A204.1 (cell line): ENCODE data around the gene EEPD1.
"Not testable (repeated sequence)": the region's sequence is repeated elsewhere in the genome, so short reads cannot be mapped to it uniquely, and the experiment has no call there.

Source experiments
- FAIRE-seq: peaks from 2 replicates; lab custom pipeline; 2012; peaks lifted over from hg19 to GRCh38; lab: Jason Lieb, UNC

The EEPD1 gene

DNA sequence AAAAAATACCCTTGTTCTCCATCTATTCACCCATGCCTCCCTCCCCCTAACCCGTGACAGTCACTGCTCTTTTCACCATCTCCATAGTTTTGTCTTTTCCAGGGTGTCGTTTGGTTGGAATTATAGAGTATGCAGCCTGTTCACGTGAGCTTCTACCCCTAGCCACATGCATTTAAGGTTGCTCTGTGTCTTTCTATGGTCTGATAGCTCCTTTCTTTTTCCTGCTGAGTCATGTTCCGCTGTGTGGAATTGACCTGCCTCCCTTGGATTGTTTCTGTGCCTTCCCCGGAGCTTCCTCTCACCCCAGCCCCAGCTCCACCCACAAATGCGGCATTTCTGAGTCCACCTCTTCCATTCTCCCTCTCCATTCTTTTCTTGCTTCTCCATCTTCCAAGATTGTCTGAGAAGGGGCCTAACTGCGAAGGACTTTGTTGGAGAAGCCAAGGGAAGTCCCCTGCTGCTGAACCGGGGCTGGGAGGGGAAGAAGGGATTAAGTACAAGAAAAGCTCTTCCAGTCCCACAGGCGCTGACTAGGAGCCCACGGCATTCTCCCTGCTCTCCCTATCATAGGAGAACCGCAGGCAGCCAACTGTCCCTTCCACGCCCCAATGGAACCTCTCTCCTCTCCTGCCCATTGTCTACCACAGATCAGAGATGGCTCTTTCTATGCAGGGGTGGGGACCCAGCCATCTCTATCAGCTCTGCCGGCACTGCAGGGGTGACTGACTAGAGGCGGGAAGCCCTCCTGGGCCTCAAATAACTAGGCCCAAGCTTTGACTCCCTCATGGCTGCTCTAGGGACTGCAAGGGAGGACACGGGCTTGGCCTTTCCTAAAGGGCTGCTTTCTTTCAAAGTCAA is 149.1 kb downstream of the EEPD1 start:
- FAIRE-seq, result no peak

DNA sequence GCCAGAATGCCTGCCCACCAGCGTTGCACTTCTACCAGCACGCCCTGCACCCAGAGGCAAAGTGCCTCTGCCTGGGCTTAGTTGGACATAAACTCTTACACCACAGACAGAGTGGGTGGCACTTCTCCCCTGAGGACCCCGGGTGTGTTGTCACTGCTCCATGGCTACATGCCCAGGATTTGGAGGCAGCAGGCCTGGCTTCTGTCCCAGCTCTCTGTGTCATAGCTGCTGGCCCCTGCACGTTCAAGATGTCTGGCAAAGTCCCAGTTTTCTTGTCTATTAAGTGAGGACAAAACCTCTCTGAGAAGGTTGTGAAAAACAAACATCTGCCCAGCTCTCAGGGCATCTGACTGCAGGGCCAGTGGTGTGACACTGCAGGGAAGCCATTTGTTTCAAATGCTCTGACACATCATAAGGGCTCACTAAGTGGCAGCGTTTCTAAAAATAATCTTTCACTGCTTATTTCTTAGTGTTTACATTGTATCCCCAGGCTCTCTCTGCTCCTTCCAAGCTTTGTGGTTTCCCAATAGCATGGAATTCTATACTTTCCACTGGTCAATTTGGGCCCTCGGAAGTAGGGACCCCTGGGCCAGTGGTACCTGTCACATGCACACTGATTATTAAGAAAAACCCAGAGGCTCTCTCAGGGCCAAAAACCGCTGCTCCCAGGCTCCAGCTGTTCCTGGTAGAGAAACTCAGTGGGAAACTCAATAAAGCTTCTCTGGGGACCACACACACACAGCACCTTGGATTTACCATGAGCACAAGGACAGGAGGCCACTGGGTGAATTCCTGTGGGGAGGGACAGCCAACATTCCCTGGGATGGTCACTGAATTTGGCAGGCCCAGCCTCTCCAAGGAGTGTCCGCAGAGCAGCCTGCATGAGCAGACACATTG is 150.4 kb downstream of the EEPD1 start:
- no peak for FAIRE-seq

DNA sequence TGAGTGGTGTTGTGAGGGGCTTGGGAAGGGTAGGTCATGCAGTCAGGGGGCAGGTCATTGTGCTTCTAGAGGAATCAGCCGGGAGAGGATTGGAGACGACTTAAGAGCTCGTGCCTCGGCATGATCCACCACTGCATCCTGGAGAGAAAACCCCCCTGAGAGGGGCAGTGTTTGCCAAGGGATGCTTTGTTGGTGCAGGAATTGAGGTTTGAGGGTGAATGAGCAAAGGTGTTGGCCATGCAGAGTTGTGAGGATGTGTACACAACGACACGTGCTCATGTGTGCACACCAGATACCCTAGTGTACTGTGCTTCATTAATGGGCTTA is 151.0 kb downstream of the EEPD1 start:
- no peak for FAIRE-seq

DNA sequence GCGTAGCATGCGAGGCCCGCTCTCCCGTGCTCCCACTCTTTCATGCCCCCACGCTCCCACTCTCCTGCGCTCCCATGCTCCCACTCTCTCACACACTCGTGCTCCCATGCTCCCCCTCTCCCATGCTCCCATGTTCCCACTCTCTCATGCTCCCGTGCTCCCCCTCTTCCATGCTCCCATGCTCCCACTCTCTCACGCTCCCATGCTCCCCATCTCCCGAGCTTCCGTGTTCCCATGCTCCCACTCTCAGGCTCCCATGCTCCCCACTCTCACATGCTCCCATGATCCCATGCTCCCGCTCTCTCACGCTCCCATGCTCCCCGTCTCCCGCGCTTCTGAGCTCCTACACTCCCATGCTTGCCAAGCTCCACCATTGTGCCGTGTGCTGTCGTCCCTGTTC is 152.2 kb downstream of the EEPD1 start:
- FAIRE-seq, result no peak

DNA sequence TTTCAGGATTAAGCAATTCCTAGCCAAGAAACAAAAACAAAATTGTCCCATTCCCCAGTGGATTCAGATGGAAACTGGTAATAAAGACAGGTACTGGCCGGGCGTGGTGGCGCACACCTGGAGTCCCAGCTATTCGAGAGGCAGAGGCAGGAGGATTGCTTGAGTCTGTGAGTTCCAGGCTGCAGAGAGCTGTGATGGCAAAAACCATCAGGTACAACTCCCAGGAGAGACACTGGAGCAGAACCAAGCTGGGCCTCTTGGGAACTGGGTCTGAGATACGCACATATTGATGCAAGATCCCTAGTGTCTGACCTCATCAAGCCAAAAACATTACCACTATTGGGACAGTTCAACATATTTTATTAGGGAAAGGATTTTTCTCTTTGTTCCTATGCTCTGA is 152.6 kb downstream of the EEPD1 start:
- FAIRE-seq, result no peak

DNA sequence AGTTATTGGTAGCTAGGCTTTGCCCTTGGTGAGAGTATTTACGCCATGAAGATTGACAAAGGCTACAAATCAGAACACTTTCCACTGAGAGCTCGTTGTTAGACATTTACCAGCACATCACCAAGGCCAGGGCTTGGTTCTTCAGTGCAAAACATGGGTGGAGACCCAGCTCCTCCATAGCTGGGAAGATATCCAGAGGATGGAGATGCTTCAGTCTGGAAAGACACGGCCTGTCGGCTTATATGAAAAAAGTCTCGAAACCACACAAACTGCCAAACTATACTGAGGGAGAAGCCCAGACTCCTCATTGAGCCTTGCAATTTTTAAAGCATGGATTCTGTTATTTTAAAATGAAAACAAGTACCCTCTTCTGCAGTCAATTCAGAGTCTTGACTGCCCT is 153.2 kb downstream of the EEPD1 start:
- no peak for FAIRE-seq

DNA sequence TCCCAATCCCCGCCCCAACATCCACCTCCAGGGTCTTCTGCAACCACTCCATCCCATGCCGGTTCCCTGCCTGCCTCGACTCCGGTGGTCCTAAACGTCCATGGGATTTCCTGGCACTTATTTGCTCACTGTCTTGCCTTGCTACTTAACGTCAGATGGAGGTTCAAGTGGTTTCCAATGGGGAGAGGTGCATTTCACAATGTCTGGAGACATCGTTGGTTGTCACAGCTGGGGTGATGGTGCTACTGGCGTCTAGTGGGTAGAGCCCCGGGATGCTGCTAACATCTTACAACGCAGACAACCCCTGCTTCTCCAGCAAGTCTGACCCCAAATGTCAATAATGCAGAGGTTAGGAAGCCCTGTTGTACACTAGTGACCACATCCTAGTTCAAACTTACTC is 153.7 kb downstream of the EEPD1 start:
- FAIRE-seq, result no peak

DNA sequence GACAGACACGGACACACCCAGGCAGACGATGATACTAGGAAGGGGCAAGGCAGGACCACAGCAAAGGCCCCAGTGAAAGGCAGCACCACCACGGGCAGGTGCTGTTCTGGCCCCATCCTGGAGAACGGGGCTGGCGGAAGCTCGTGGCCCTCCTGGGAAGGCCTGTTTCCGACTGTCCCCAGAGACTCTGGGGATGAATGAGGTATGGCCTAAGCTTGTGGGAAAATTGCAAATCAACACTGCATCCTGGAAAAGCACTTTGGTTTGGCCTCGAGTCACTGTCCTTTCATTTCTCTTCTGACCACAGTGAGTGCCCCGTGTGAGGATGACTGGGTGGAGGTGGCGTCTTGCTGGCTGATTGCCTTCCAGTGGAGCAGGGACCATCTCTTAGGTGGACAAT is 155.0 kb downstream of the EEPD1 start:
- FAIRE-seq, result no peak

DNA sequence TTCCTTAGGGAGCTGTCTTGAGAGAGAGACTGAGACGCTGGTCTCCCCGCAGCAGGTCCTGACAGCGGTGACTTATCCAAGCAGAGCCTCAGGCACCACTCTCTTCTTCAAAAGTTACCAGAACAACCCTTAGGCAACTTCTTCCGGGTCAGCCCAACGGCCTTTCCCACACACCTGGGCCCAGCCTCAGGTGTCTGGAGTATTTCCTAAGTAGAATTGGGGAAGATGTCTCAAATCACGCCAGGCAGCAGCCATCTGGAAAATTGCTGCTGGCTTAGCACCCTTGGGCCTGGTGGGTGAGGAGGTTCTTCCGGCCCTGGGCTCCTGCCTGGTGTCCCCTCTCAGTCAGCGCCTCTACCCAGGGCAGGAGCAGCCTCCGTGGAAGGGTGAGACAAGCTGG is 156.2 kb downstream of the EEPD1 start:
- no peak for FAIRE-seq

DNA sequence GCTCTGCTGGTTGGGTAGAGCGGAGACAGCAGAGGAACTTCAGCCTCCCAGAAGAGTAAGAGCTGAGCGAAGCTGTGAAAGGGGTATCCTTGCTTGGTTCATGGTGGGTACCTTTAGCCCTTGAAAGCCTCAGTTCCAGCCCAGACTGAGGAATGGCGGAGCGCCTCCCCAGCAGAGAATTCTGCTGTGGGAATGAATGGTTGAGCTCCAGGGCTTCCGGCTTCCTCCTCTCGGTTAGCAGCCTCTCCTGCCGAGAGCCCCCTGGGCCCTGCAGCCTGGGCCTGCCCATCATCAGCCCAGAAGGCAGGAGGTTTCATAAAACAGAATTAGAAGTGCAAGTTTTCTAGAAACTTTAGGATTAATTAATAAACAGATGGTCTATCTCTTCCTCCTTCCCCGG is 156.7 kb downstream of the EEPD1 start:
- no peak for FAIRE-seq

DNA sequence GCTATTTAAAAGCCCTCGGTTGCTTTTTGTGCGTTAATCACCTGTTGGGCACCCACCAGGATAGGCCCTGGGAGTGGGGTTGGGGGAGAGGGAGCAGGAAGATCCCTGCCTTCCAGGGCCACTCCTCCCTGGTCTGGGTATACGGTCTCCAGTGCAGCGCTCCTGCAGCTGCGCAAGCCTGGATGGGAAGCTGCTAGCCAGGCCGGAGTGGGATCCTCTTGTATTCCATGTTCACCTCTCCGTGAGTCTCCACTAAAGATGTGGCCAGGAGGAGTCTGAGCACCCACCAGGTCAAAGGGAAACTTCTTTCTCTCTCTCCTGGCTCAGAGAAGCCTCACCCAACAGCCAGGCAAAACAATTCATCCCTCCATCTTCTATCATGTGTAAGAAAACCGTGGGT is 157.8 kb downstream of the EEPD1 start:
- FAIRE-seq, result no peak

DNA sequence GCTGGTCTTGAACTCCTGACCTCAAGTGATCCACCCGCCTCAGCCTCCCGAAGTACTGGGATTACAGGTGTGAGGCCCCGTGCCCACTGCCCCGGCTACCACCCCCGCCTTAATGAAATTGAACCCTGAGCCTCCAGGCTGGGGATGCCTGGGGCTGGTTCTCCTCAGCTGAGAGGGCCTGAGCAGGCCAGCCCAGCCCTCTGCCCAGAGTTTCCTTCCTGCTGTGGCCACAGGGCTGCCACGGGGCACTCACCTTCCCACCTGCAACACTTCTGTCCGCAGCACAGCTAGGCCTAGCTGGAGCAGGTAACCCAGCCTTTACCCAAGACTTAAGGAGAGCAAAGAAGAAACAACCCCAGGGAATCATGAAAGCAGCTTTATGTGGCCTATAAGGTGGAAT is 158.5 kb downstream of the EEPD1 start:
- FAIRE-seq, result no peak

DNA sequence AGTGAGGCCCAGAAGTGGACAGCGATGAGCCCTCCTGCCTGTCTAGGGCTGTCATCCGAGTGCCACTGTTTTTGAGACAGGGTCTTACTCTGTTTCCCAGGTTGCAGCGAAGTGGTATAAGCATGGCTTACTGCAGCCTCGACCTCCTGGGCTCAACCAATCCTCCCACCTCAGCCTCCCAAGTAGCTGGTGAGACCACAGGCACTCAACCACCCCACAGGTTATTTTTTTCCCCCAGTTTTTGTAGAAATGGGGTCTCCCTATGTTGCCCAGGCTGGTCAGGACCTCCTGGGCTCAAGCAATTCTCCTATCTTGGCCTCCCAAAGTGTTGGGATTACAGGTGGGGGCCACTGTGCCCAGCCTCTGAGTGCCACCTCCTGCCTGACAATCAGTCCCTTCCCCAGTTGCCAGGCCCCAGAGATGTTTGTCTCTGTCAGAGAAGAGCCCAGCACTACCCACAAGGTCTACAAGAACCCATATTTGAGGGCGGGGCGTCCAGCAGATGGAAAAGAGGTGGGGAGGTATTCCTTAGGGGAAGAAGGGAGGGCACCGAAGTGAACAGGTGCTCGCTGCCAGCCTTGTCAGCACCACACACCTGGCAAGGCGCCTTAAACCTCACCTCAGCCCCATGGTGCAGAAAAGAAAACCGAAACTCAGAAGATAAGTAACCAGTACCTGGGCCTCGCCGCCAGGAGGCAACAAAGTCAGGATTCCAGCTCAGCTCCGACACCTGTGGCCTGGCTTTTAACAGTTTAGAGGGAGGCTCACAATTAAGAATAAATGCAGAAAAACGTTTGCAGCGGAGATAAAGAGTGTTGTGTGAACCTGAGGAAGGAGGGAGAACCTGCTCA is 159.2 kb downstream of the EEPD1 start:
- FAIRE-seq, result no peak

DNA sequence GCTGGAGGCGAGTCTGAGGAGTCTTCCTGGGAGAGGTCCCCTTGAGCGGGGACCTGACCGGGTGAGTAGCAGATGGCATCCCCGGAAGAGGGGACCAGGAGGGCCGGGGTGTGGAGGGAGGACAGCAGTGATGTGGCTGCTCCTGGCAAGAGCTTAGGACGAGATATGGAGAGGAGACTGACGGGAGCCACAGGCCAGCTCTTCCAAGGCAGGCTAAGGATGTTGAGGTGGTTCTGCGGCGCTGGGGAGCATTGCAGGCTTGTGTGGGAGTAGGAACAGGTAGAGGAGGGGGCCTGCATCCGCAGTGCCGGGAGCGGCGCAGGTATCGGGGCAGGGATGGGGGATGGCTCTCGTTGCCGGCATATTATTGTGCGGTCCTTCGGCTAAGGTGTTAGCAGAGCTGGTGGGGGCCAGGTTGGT is 159.9 kb downstream of the EEPD1 start:
- FAIRE-seq, result no peak

DNA sequence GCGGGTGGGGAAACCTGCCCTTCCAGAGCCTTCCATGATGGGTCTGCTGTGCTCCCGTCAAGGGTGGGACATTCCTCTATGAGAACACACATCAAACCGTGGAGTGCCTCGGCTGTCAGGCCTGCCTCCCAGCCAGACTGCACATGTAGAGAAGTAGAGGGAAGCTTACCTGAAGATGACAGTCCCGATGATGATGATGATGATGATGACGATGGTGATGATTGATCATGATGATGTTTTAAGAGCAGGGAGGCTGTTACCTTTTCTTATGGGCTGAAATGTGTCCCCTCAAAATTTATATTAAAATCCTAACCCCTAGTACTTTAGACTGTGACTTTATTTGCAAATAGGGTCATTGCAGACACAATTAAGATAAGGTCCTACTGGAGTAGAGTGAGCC is 160.6 kb downstream of the EEPD1 start:
- FAIRE-seq, result no peak

DNA sequence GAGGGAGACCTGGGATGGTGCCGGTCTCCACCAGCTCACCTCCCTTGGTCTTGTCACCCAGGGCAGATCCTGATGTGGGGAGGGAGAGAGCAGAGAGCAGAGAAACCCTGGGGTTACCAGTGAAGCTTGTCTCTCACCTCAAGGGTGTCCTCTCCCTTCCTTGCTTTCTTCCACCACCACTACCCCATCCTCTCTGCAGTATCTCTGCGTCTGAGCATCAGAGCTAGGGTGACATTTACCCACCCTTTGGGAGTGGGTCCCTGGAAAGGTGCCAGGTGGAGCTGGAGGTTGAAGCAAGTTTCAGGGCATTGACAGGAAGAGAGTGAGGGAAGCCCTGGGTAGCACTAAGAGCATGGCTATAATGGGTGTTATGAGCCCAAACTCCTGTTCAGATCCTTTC is 161.4 kb downstream of the EEPD1 start:
- FAIRE-seq, result no peak

DNA sequence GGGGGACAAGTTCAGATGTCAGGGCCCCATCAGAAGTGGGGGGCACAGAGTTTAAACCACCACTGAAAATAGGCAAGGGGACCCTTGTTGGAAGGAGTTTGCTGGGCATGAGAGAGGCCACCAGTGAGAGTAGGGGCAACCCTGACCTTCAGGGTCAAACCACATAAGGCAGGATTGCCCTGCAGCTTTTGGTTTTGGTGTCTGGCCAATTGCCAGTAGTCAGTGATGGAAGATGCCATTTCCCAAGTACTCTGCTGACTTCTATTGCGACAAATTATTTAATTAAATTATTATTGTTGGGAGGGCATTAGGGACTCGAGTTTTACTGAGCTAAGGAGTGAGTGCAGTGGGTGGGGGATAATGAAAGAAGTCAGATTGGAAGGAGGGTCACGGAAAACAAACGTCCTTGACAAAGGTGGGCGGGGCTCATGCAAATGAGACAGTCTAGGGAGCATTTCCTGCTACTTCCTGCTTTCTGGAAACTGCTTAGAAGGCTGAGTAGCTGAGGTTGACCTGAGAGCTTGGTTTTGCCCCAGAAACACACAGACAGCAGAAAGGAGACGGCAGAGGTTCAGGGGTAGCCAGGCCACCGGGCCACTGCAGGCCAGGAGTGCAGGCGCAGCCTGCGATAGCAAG is 162.4 kb downstream of the EEPD1 start:
- no peak for FAIRE-seq

DNA sequence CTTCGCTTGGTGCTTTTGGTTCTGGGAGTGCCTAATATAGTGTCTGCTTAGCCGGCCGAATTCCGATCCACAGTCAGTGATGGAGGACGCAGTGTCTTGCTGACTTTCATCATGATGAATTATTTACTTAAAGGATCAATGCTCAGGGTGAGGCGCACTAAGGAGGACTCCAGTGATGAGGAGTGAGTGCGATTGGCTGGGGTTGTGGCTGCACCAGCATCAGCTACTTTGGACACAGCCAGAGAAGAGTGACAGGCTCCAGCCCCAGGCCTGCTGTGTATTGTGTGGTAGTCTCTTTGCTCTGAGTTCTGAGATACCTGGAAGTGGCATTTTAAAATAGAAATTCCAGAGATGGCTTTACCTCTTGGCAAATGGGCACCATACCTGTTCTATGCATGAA is 163.3 kb downstream of the EEPD1 start:
- no peak for FAIRE-seq

DNA sequence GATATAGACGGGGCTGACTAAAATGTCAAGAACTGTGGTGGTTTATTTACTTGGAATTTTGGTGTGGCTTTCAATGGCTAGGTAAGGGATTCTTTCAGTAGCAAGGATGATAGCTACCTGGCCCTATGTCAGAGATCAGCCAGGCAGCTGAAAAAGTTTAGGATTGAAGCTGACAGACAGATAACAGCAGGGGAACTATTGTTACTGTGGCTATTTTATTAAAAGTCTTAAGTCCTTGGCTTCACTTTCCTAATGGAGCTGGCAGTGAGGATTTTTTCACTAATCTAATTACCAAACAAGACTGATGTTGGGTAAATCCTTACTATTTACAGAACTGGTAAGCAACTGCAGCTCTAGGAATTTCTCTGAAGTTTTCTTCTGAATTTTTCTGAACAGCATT is 164.2 kb downstream of the EEPD1 start:
- FAIRE-seq, result no peak

DNA sequence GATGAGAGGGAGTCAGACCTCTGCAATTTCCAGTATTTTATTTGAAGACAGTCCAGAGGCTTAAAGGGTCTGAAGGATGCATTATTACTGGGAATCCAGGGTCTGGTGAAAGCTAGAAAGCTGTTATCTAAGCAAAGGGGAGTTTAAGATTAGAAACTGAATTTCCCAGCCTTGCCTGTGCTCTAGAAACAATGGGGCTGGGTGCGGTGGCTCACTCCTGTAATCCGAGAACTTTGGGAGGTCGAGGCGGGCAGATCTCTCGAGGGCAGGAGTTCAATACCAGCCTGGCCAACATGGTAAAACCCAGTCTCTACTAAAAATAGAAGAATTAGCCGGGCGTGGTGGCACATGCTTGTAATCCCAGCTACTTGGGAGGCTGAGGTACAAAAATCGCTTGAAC is 165.1 kb downstream of the EEPD1 start:
- no peak for FAIRE-seq

DNA sequence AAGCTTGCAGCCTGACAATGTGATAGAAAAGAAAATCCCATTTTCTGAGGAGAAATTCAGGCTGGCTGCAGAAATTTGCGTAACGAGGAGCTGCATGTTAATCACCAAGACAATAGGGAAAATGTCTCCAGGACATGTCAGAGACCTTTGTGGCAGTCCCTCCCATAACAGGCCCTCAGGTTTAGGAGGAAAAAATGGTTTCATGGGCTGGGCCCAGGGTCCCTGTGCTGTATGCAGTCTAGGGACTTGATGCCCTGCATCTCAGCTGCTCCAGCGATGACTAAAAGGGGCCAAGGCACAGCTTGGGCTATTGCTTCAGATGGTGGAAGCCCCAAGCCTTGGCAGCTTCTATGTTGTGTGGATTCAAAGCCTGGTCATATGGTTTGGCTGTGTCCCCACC is 168.2 kb downstream of the EEPD1 start:
- FAIRE-seq, result not testable (repeated sequence)

DNA sequence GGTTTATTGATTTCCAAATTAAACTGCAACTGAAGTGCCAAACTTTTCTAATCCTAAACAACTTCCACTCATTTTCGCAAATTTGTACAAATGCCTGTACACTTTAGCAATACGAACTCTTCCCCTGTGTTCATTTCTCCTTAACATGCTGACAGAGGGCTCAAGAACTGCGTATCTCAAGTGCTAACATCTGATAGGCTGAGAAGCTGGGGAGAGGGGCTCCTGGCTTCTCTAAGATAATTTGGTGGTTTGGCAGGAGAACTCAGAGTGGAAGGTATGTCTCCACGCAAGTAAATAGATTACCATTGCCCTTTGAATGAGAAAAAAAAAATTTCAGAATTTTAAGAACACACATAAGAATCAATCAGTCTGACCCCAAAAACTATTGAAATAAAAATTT is 183.3 kb downstream of the EEPD1 start:
- FAIRE-seq, result no peak
